ENCODE data around the gene MS4A13.
"Not testable (repeated sequence)": the region's sequence is repeated elsewhere in the genome, so short reads cannot be mapped to it uniquely, and the experiment has no call there.

Gene MS4A13, protein sequence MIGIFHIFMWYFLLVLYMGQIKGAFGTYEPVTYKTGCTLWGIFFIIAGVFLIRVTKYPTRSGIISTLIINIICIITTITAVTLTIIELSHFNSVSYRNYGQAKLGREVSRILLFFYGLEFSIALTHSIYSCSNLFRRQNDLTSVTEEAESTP

DNA sequence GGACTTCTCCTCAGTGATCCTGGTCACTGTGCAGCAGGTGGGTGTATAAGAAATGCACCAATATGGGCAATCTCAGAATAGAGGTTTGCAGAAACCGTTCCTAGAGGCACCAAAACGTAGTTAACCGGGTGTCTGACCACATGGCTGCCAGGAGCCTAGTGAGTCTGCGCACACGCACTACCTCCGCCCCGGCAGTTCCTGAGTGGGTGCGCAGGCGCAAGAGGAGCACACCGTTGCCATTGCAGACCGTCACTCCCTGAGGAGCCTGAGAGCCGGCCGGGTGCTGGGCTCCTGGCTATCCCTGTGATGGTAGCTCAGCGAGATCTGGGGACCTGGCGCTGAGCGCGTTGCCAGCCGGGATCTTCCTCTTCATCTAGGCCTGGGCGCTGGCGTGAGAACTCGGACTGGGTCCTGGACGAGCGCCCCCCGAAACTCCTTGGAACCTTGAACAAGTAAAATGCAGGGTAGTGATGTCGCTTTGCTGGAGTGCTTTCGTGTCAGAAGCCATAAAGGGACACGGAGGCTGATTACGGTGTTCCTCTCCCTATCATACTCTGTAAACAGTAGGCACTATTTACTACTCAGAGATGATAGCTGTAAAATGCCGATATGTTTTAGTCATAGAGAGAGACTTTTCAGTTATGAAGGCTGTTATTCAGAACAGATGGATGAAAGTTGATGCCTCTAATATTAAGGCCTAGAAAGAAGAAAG, at the start of gene MS4A13:
MS4A13 (plus strand) TSS at position 249 of the 712 bp plus-strand sequence. CDS start 2,692 bp downstream, outside the sequence.
- in situ Hi-C loops (cut with MboI; ENCODE audit: low sequenced_read_pairs), result no loop called here

DNA sequence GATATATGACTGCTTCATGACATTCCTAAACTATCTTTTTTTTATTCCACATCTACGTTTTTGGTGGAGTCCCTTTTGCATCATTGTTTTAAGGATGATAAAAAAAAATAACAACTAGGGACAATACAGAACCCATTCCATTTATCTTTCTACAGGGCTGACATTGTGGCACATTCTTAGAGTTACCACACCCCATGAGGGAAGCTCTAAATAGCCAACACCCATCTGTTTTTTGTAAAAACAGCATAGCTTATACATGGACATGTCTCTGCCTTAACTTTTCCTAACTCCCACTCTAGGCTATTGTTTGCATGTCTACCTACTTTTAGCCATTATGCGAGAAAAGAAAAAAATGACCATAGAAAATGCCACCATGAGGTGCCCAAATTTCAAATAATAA, 46.4 kb upstream of the MS4A13 start:
- in situ Hi-C loops (cut with MboI; ENCODE audit: low sequenced_read_pairs), result no loop called here

DNA sequence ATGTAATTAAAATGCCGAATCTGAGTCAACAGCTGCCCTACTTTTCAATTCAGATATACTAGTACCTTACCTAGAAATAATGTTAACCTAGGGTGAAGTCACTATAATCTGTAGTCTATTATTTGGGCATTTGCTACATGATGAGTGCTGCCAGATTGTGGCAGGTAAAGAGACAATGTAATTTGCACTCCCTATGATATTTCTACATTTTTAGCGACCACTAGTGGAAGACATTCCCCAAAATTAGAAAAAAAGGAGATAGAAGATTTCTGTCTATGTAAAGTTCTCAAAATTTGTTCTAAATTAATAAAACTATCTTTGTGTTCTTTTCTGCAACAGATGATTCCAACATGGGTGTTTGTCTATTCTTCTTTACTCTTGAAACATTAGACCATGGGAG, 45.5 kb upstream of the MS4A13 start:
- in situ Hi-C loops (cut with MboI; ENCODE audit: low sequenced_read_pairs), result no loop called here

DNA sequence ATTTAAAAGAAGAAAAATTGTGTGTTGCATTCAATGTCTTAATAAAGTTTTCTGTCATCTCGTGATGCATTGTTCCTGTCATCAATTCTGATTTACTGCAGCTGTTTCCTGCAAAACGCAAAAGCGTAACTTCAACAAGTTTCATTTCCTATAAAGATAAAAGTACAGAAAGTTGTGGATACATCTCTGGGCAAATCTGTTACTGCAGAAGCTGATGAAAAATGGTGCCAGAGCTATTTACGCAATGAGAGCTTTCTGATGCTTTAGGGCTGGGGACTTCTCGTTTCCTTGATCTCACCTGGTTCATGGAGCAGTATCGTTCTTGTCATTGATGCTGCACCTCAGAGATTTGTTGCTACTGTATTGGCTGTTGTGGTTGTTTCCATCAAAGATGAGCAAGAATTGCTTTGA, 38.2 kb upstream of the MS4A13 start:
- in situ Hi-C loops (cut with MboI; ENCODE audit: low sequenced_read_pairs), result no loop called here

DNA sequence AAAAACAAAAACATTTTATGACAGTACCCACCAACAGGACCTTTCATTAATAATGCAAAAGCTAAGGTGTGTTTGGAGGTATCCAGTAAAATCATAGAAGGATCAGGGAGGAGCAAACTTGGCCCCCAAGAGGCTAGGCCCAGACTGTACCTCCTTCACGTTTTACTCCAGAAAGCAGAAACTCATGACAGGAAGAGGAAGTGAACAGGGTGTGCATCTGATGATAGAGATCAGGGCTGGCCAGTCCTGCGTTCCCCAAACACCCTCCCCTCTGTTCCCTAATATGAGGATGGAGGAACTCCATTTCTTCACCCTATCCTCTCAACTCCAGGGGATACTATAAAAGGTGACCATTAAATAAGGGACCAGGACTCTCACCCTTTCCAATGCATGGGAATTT, 32.8 kb upstream of the MS4A13 start:
- in situ Hi-C loops (cut with MboI; ENCODE audit: low sequenced_read_pairs), result no loop called here

DNA sequence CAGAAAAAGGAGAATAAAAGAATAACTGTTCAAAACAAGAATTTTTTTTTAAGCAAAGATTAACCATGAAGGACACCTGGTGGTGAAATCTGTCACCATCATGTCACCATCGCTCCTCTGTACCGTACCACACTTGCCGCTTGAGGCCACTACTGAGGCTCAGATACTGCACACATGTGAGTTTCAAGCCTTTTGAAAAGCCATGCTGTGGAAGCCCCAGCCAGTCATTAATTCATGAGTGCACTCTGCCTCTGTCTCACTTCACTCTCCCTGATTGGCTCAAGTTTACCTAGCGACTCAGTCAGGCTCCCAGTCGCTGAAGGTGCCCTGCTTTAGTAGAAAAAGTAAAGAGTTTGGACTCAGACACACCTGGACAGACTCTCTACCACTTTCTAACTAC, 29.2 kb upstream of the MS4A13 start:
- in situ Hi-C loops (cut with MboI; ENCODE audit: low sequenced_read_pairs), result no loop called here

DNA sequence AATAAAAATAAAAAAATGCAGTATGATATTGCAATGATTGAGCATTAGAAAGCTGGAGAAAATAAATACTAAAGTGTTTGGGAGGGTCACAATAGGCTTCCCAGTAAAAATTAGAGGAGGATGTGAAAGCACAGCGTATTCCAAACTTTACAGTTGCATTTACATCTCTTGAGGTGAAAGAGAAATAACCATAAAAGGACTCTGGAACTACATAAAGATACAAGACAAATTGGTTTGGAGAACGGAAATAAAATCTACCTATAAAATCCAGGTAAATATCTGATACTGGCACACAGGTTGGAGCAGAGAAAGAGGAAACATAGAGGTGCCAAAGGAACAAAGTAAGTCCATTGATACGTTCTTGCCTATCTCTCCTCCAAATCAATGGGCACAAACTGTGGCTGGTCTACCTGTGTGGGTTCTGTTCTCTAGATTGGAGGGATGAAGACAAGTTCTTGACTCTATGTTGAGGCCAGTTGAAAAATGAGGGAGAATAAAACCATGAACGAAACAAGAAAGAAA, 22.6 kb upstream of the MS4A13 start, which contains the start of gene MS4A12:
MS4A12 (plus strand) TSS at position 291 of the 522 bp plus-strand sequence. CDS start 4,541 bp downstream, outside the sequence.
- in situ Hi-C loops (cut with MboI; ENCODE audit: low sequenced_read_pairs), result no loop called here

DNA sequence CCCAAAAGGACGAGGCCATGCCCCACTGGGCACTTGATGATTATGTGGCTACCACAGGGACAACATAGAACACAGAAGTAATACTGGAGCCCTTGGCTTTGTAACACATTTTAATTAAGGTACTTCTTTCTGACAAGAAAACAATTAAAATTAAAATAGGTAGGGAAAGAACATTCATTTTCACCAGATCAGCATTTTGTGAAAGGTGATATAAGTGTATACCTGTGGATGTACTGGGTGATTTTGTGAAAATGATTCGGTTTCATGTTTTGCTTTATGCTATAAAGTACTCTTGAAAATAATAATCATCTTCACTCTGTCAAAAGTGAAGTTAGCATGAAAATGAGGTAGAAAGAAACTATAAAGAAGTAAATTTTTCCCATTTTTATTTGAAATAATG, 21.7 kb upstream of the MS4A13 start:
- in situ Hi-C loops (cut with MboI; ENCODE audit: low sequenced_read_pairs), result no loop called here

DNA sequence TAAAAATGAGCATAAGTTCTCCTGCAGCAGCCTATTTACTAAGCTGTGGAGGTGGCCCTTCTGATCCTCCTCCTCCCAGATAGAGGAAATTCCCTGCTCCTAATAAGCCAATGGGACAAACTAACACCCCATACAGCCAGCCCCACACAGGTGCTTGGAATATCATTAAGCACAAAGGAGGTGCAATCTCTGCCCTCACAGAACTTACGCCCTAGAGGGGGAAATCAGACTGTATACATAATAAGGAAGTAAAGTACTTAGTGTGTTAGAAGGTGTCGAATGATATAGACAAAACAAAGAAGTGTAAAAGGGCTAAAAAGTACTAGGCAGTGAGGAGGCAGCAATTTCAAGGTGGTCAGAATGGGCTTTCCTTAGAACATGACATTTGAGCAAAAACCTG, 16.8 kb upstream of the MS4A13 start:
- in situ Hi-C loops (cut with MboI; ENCODE audit: low sequenced_read_pairs), result no loop called here

DNA sequence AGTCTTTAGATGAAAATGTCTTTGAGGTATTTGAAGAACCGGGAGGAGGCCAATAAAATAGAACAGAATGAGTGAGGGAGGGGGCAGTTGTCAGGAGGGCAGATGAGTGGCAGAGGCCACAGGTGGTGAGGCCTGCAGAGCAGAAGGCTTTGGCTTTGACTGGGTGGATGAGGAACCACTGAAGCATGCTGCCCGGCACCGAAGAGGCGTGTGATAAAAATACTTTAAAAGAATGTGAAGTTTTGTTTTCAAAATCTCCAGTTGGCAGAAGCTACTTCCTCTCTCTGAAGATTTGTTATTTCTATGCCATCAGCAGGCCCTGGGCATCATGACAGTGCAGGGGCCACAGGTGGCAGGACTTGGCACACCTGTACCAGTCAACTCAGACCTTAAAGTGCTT, 16.3 kb upstream of the MS4A13 start:
- in situ Hi-C loops (cut with MboI; ENCODE audit: low sequenced_read_pairs), result no loop called here

DNA sequence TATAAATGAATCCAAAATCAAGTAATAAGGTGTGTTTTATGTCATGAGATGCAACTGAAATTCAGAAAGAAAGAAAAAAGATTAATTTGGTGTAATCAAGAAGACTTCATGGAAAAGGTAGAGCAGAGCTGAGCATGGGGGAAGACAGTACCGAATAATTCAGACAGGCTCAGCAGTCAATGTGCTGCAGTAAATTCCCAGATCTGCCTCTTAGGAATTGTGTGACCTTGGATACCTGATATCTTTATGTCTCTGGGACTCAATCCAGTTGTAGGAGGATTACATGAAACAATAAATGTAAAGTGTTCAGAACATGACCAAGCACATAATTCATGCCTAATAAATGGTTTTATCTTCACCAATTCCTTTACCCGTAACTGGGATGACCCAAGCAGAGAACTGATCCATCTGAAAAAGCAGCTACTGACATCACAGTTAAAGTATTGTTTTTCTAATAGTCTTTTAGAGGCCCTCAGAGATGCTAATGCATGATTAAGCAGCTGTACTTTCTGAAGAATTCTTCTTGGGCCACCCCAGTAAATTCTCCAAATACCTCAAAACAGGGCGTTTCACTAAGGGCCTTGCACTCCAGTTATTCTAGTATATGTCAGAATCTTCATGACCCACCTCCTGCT, 14.8 kb upstream of the MS4A13 start:
- in situ Hi-C loops (cut with MboI; ENCODE audit: low sequenced_read_pairs), result no loop called here

DNA sequence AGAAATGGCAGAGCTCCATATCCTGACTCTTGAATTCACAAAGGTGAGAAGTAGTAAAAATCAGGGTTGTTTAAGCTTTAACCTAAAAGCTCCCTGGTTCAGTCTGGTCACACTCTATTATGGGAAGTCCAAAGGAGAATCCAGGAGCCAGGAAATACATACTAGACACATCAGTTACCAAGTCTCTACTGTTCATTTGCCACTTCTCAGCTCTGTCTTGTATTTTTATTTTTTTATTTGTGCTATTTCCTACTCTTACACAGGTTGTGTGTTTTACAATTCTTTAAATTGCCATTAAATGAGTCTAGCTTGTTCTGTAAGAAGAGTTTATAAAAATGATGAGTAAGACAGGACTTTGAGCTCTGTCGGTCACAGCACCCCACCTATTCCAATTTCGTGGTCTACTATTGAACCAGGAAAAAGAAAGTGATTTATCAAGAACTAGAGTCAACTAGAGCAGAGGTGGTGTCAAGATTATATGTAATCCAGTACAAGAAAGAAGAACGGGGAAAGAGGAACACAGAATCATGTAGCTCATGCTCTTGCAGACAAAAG, 12.9 kb upstream of the MS4A13 start:
- in situ Hi-C loops (cut with MboI; ENCODE audit: low sequenced_read_pairs), result no loop called here

DNA sequence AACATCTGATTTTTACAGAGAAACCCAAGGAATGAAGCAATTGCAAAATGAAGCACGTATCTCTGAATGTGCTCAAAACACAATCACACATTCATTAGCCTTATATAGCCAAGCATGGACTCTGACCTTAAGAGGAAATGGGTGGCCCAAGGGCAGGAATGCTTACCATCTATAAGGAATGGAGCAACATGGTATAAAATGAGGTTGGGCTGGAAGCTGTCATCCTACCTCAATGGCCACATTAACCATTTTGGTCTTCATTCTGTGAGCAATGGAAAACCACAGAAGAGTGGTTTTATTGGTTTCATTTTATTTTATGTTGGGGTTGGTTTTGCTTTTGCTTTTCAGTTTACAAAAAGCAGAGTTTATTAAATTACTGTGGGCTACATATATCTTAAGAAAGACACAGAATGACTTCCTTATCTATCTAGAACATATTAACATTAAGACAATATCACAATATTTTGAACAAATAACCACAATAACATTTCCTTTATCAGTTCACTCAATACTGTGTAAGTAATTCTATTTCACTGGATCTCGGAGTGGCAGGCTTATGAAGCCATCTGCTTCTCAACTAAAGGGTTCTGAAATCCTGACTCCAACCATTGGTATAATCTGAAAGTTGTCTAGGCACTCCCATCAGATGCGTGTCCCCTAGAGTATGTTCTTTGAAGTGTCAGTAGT, 10.8 kb upstream of the MS4A13 start:
- in situ Hi-C loops (cut with MboI; ENCODE audit: low sequenced_read_pairs), result no loop called here

DNA sequence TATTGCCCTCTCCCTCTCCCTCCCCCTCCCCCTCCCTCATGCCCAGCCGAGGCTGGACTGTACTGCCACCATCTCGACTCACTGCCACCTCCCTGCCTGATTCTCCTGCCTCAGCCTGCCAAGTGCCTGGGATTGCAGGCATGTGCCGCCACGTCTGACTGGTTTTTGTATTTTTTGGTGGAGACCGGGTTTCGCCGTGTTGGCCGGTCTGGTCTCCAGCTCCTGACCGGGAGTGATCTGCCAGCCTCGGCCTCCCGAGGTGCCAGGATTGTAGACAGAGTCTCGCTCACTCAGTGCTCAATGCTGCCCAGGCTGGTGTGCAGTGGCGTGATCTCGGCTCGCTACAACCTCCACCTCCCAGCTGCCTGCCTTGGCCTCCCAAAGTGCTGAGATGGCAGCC, 5.6 kb upstream of the MS4A13 start:
- in situ Hi-C loops (cut with MboI; ENCODE audit: low sequenced_read_pairs), result not testable (repeated sequence)

DNA sequence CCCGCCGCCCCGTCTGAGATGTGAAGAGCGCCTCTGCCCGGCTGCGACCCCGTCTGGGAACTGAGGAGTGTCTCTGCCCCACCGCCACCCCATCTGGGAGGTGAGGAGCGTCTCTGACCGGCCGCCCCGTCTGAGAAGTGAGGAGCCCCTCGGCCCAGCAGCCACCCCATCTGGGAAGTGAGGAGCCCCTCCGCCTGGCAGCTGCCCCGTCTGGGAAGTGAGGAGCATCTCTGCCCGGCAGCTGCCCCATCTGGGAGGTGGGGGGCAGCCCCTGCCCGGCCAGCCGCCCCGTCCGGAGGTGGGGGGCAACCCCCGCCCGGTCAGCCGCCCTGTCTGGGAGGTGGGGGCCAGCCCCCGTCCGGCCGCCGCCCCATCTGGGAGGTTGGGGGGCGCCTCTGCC, 5.0 kb upstream of the MS4A13 start:
- in situ Hi-C loops (cut with MboI; ENCODE audit: low sequenced_read_pairs), result not testable (repeated sequence)

DNA sequence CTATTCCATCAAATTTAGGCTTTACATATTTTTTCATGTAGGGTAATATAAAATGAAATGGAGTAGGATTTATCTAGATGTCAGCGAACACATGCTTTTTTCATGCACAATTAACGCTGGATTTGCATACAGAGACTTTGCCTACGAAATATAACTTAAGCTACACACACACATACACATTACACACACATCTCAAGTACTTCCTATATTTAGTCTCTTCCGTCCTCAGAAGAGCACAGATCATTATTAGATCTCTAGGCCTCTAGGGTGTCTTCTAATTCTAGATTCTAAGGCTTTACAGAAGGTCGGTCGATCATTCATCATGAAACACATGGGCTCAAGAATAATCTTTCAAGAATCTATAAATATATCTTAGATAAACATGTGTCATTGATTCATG, 3.8 kb upstream of the MS4A13 start:
- in situ Hi-C loops (cut with MboI; ENCODE audit: low sequenced_read_pairs), result no loop called here

DNA sequence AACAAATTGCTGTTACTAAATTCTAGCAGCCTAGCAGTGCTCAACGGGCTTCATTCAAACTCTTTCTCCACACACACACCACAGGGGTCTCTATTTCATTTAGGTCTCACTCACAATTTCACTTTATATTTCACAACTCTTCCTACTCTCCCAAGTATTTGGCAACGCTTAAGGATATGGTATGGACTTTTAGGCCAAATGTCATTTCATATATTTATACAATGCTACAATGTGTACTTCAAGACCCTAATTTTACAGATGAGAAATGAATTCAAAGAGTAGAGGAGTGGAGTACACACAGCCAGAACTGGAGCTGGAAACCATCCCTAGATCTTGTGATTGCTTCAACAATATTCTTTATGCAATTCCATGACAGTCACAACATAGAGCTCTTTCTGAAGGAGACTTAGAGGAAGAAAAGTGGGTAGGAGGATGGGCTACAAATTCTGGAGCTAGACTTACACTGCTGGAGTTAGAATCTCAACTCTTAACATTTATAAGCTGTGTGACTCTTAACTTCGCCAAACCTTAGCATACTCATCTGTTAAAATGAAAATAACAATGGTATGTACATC, 2.5 kb upstream of the MS4A13 start:
- in situ Hi-C loops (cut with MboI; ENCODE audit: low sequenced_read_pairs), result no loop called here

DNA sequence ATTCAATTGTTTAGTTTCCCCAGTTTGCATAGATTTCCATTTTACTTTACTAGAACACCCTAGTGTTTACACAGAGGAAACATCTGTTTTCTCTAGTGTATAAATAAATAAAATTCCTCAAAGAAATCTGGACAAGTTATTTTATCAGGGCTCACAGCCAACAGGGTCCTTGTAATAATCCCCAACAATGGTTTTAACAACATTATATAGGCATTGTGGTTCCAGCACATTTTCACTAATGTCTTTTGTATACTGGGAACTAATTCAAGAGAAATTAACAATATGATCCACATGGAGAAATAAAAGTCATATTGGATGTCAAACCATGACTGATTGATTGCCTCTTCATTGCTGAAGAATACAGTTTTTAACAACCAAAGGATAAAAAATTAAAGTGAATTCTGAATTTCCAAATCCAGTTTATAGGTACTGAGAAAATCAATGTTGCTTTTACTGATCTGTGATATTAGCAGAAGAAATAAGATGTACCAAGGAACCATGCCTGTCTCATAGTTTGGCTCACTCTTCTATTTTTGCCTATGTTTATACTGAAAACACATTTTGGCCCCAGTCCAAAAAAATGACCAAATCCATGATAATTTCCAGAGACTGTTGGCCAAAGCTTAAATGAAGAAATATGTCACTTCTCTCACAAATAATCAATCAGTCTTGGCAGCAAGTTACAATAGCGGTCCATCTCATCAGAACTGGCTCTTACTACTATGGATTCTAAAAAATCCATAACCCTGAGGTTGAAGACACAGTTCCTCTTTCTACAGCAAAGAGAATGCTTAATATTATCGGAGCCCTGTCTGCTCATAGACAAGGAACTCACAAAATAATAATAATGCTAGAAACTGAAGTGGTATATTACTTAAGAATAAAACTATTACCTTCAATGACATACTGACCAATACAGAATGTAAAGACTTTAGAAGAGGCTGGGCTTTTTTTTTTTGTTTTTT, 1.4 kb upstream of the MS4A13 start:
- in situ Hi-C loops (cut with MboI; ENCODE audit: low sequenced_read_pairs), result no loop called here

DNA sequence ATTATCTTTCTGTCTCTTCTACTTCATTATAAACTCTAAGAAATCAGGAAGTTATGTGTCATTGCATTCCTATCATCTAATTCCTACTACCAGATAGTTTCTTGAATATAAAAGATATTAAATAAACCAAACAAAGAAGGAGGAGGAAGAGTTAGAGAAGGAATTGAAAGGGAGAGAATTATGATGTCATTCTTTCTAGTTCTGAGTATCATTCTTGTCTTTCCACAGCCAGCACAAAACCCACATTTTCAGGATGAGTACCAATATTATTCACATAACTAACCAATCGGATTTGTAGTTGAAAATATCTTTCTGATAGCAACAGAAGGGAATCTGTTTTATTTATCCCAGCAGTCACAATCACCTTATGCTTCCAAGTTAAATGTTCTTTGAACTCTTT, 13.3 kb downstream of the MS4A13 start:
- in situ Hi-C loops (cut with MboI; ENCODE audit: low sequenced_read_pairs), result no loop called here

DNA sequence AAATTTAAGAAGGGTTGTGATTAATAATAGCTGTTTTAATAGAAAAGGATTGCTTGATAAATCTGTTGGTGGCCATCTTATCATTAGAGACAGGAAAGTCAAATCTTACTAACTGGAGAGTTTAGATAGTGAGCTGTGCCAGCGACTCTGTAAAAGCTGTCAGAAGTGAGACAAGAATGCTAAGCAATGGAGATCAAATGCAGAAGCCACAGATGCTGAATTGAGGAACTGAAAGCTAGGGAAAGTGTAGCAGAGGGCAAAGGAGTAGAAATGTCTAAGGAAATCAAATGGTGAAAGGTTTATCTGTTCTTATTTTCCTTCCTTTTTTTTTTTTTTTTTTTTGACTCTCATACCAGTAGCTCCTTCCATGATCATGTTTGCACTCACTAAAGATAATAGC, 13.7 kb downstream of the MS4A13 start:
- in situ Hi-C loops (cut with MboI; ENCODE audit: low sequenced_read_pairs), result no loop called here

Measured in HL-60/S4 treated with phorbol 12-myristate 13-acetate at 8.2 ng/mL for 4 days and 3 days (cell line).